CD4-positive, alpha-beta T cell treated with Interleukin-6 for 4 hours (primary cell): ENCODE measurements around the gene DEK.
"Not testable (repeated sequence)": the region's sequence is repeated elsewhere in the genome, so short reads cannot be mapped to it uniquely, and the experiment has no call there.

Source experiments
- DNase-seq: peaks from one replicate; pipeline ENCODE4 v3.0.0-alpha.2; 2020; ENCODE audit warnings: mixed read lengths

The DEK gene

DNA sequence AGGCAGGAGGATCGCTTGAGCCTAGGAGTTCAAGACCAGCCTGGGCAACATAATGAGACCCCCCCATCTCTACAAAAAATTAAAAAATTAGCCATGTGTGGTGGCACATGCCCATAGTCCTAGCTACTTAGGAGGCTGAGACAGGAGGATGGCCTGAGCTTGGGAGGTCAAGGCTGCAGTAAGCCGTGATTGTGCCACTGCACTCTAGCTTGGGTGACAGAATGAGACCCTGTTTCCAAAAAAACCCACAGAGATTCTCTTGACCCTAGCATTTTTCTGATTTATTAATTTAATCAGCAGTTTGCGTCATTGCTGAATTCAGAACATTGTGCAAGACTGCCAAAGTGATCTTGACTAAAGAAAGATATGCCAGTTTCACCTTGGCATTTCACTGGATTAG is 72.3 kb downstream of the DEK start:
- no peak for DNase-seq

GRCh38 chr6:18189196-18189595 is 75.1 kb downstream of the DEK start:
- DNase-seq: no peak

DNA sequence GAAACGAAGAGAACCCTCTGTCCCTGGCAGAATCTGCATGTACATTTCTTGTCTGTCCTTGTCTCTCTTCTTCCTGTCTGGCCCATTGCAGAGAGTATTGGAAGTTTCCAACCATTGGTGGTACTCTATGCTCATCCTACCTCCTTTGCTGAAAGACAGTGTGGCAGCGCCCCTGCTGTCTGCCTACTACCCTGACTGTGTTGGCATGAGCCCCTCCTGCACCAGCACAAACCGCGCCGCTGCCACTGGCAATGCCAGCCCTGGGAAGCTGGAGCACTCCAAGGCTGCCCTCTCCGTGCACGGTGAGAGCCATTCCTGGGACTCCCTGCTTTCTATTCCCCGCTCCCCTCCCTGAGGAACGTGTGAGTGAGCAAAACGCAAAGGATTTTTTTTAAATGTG is 76.6 kb downstream of the DEK start:
- no peak for DNase-seq

- DNase-seq: no peak
Observed at GRCh38 chr6:18186540-18187250, 77.6 kb downstream of the DEK start.

- DNase-seq: no peak
Observed at GRCh38 chr6:18186033-18186432, 78.3 kb downstream of the DEK start.

- DNase-seq: no peak
Observed at GRCh38 chr6:18185624-18186023, 78.7 kb downstream of the DEK start.

DNA sequence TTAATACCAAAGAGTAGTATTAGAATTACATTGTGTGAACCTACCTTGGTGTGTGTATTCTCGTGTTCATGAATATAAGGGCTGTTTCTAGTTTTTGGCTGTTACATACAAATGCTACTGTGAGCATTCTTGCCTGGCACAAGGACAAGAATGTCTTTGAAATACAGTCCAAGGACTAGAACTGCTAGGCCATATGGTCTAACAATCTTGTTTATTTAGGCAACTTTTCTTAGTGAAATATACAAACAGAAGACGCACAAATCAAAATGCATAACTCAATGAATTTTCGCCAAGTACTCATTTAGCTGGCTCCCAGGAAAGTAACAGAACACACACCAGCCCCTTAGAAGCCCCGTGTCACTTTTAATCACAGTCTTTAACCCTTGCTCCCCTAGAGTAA is 80.6 kb downstream of the DEK start:
- no peak for DNase-seq

- DNase-seq: no peak
Observed at GRCh38 chr6:18182568-18182967, 81.8 kb downstream of the DEK start.

DNA sequence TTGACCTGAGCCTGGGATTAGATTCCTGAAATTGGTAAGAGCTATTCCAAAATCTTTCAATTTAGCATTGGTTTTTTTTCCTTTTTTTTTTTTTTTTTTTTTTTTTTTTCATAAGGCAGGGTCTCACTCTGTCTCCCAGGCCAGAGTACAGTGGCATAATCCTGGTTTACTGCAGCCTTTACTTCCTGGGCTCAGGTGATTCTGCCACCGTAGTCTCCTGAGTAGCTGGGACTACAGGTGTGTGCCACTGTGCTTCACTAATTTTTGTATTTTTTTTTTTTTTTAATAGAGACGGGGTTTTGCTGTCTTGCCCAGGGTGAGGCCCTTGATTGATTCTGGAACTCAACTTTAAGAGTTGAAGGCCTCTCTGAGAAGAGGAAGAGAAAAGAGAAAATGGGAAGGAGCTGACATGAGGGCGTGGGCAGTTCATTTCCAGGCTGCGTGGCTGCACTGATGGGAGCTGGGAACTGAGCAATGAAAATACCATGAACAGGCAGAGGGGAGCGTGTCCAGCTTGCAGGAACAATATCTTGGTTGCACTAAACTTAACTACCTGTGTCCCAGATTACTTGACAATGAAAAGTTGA is 84.5 kb downstream of the DEK start:
- no peak for DNase-seq

GRCh38 chr6:18178960-18179615 is 85.2 kb downstream of the DEK start:
- no peak for DNase-seq

DNA sequence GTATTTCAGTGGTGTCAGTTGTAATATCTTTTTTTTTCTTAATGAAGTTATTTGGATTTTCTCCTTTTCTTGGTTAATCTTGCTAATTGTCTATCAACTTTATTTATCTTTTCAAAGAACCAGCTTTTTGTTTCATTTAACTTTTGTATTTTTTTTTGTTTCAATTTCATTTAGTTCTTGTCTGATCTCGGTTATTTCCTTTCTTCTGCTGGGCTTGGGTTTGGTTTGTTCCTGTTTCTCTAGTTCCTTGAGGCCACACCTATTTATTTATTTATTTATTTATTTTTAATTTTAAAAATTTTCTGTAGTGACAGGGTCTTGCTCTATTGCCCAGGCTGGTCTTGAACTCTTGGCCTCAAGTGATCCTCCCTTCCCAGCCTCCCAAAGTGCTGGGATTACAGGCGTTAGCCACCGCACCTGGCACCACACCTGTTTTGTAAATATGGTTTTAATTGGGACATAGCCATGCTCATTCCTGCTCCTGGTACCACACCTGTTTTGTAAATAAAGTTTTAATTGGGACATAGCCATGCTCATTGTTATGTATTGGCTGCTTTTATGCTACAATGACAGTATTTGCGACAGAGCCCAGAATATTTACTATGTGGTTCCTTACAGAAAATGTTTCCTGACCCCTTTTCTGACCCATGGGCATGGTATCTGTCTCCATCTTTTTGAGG is 86.9 kb downstream of the DEK start:
- DNase-seq: no peak

DNA sequence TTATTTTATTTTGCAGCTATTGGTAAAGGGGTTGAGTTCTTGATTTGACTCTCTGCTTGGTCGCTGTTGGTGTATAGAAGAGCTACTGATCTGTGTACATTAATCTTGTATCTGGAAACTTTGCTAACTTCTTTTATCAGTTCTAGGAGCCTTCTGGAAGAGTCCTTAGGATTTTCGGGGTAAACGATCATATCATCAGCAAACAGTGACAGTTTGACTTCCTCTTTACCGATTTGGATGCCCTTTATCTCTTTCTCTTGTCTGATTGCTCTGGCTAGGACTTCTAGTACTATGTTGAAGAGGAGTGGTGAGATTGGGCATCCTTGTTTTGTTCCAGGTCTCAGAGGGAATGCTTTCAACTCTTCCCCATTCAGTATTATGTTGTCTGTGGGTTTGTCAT is 88.1 kb downstream of the DEK start:
- not testable (repeated sequence) for DNase-seq
